ENCODE data around the gene SERPINA7.
"Not testable (repeated sequence)": the region's sequence is repeated elsewhere in the genome, so short reads cannot be mapped to it uniquely, and the experiment has no call there.

Gene SERPINA7

GRCh38 chrX:106038625-106039024 is at the start of gene SERPINA7:
TSS of gene SERPINA7 (minus strand) at chrX:106038727. CDS start at chrX:106037058, 1,669 bp downstream.
- DNase-seq = no peak

GRCh38 chrX:106069048-106069447 is 30.5 kb upstream of the SERPINA7 start:
- no peak for DNase-seq

GRCh38 chrX:106050054-106050453 is 11.5 kb upstream of the SERPINA7 start:
- no peak for DNase-seq

- no peak for DNase-seq
Measured at GRCh38 chrX:106042296-106042695, 3.8 kb upstream of the SERPINA7 start.

GRCh38 chrX:106040861-106041260 is 2.3 kb upstream of the SERPINA7 start:
- no peak for DNase-seq

GRCh38 chrX:106039920-106040319 is 1.4 kb upstream of the SERPINA7 start:
- DNase-seq = no peak

GRCh38 chrX:106037835-106038473 is 573 bp downstream of the SERPINA7 start:
- no peak for DNase-seq

GRCh38 chrX:106036716-106037115 is 1.8 kb downstream of the SERPINA7 start:
- DNase-seq = no peak

- DNase-seq = no peak
Measured at GRCh38 chrX:106035064-106035463, 3.5 kb downstream of the SERPINA7 start.

GRCh38 chrX:106023947-106024346 is 14.6 kb downstream of the SERPINA7 start:
- DNase-seq = no peak

GRCh38 chrX:106022238-106022637 is 16.3 kb downstream of the SERPINA7 start:
- DNase-seq = no peak

GRCh38 chrX:106014119-106014775 is 24.3 kb downstream of the SERPINA7 start:
- no peak for DNase-seq

- DNase-seq = no peak
Measured at GRCh38 chrX:106009145-106009544, 29.4 kb downstream of the SERPINA7 start.

GRCh38 chrX:106007815-106008214 is 30.7 kb downstream of the SERPINA7 start:
- DNase-seq = no peak

GRCh38 chrX:106005684-106006083 is 32.8 kb downstream of the SERPINA7 start:
- DNase-seq = no peak

- DNase-seq = not testable (repeated sequence)
Measured at GRCh38 chrX:106000609-106001008, 37.9 kb downstream of the SERPINA7 start.

GRCh38 chrX:106000203-106000602 is 38.3 kb downstream of the SERPINA7 start:
- no peak for DNase-seq

GRCh38 chrX:105999294-105999693 is 39.2 kb downstream of the SERPINA7 start:
- no peak for DNase-seq

GRCh38 chrX:105988487-105988886 is 50.0 kb downstream of the SERPINA7 start:
- DNase-seq = not testable (repeated sequence)

All from fibroblast of skin of right biceps (primary cell).